Endothelial cell (in vitro differentiated cells): ENCODE measurements around the gene HS3ST2. TPM values are rescaled to one million over a fixed set of nuclear protein-coding genes. Genes with fewer than 3 reads are reported as not detected.
"Not testable (repeated sequence)": the region's sequence is repeated elsewhere in the genome, so short reads cannot be mapped to it uniquely, and the experiment has no call there.

Experiments used
- DNase-seq: peaks from one replicate; pipeline ENCODE4 v3.0.0; 2021; ENCODE audit warnings: low spot score
- H3K27ac Mint-ChIP-seq: one replicate; pipeline ENCODE4 v1.8.0; 2021; ENCODE audit warnings: mixed read lengths, inconsistent platforms; ENCODE audit not compliant: unreplicated experiment
- H3K27me3 Mint-ChIP-seq: one replicate; pipeline ENCODE4 v1.8.0; 2021; ENCODE audit warnings: mild to moderate bottlenecking, moderate library complexity, mixed read lengths, inconsistent platforms; ENCODE audit not compliant: unreplicated experiment
- H3K36me3 Mint-ChIP-seq: one replicate; pipeline ENCODE4 v1.8.0; 2021; ENCODE audit warnings: mild to moderate bottlenecking, low read depth, mixed read lengths, inconsistent platforms; ENCODE audit not compliant: unreplicated experiment
- H3K4me1 Mint-ChIP-seq: one replicate; pipeline ENCODE4 v1.8.0; 2021; ENCODE audit warnings: mild to moderate bottlenecking, mixed read lengths, inconsistent platforms; ENCODE audit not compliant: unreplicated experiment
- H3K4me3 Mint-ChIP-seq: one replicate; pipeline ENCODE4 v1.8.0; 2021; ENCODE audit warnings: mild to moderate bottlenecking, mixed read lengths, inconsistent platforms; ENCODE audit not compliant: unreplicated experiment
- H3K9me3 Mint-ChIP-seq: one replicate; pipeline ENCODE4 v1.8.0; 2021; ENCODE audit warnings: mixed read lengths, inconsistent platforms; ENCODE audit not compliant: unreplicated experiment
- CTCF ChIP-seq: fragments of 200-600 bp; sonication (generic); IDR thresholded peaks from one replicate; pipeline ENCODE4 v1.5.0; 2021; ENCODE audit warnings: antibody characterized with exemption; ENCODE audit not compliant: unreplicated experiment
- total RNA-seq: library from RNA; stranded (reverse); fragmentation: NEBNext Ultra II Directional; extraction: Animal tissue kit (Norgen Biotek cat#: 25700); gene quantifications from one replicate; pipeline ENCODE4 v1.2.1, GENCODE V29; 2021; ENCODE audit not compliant: unreplicated experiment

HS3ST2 gene
- total RNA-seq, 1 donor from 2014 or later: 2.7 TPM

- H3K4me1 Mint-ChIP-seq: no peaks in the 10 kb centered on the region
- TF ChIP-seq CTCF: no peak
- H3K9me3 Mint-ChIP-seq: no peaks in the 10 kb centered on the region
- H3K36me3 Mint-ChIP-seq: no peaks in the 10 kb centered on the region
- no peaks in the 10 kb centered on the region for H3K27me3 Mint-ChIP-seq
- no peak for DNase-seq
- H3K27ac Mint-ChIP-seq: no peak overlapping the region
- H3K4me3 Mint-ChIP-seq: no peak overlapping the region
These were observed 77.0 kb downstream of the HS3ST2 start for GRCh38 chr16:22890976-22891375.

- no peaks in the 10 kb centered on the region for H3K4me1 Mint-ChIP-seq
- no peak overlapping the region for H3K27ac Mint-ChIP-seq
- H3K36me3 Mint-ChIP-seq: no peaks in the 10 kb centered on the region
- no peak for DNase-seq
- no peak for TF ChIP-seq CTCF
- H3K9me3 Mint-ChIP-seq: no peaks in the 10 kb centered on the region
- H3K27me3 Mint-ChIP-seq: no peaks in the 10 kb centered on the region
- no peak overlapping the region for H3K4me3 Mint-ChIP-seq
These were observed 83.2 kb downstream of the HS3ST2 start for GRCh38 chr16:22897184-22897583.

- no peaks in the 10 kb centered on the region for H3K36me3 Mint-ChIP-seq
These were observed 84.2 kb downstream of the HS3ST2 start for GRCh38 chr16:22898131-22898530.

GRCh38 chr16:22898874-22899348 is 84.9 kb downstream of the HS3ST2 start:
- Mint-ChIP-seq H3K4me1 (no peaks in the 10 kb centered on the region), H3K27me3 (no peaks in the 10 kb centered on the region), H3K27ac (no peak overlapping the region), H3K4me3 (no peak overlapping the region), H3K9me3 (no peaks in the 10 kb centered on the region), H3K36me3 (no peaks in the 10 kb centered on the region)
- peak; percentile 95 for TF ChIP-seq CTCF
- peak; percentile 83 for DNase-seq

More at GRCh38 chr16:22898131-22898530, 84.2 kb downstream of the HS3ST2 start:
- Mint-ChIP-seq H3K9me3 (no peaks in the 10 kb centered on the region), H3K27ac (no peak overlapping the region), H3K27me3 (no peaks in the 10 kb centered on the region), H3K4me3 (no peak overlapping the region), H3K4me1 (no peaks in the 10 kb centered on the region)
- DNase-seq: no peak
- no peak for TF ChIP-seq CTCF

- not testable (repeated sequence) for H3K4me3 Mint-ChIP-seq, H3K36me3 Mint-ChIP-seq, H3K4me1 Mint-ChIP-seq, DNase-seq, H3K27me3 Mint-ChIP-seq, H3K9me3 Mint-ChIP-seq, H3K27ac Mint-ChIP-seq
These were observed 85.6 kb downstream of the HS3ST2 start for GRCh38 chr16:22899567-22899966.
